NCI-H2196 (cell line): Measurements from ENCODE around the gene FAAH2.
"Not testable (repeated sequence)": the region's sequence is repeated elsewhere in the genome, so short reads cannot be mapped to it uniquely, and the experiment has no call there.

Experiments used
- DNase-seq: peaks from one replicate; lab custom pipeline; 2025; ENCODE audit not compliant: unreplicated experiment; lab: John Stamatoyannopoulos, UW

FAAH2 gene, protein sequence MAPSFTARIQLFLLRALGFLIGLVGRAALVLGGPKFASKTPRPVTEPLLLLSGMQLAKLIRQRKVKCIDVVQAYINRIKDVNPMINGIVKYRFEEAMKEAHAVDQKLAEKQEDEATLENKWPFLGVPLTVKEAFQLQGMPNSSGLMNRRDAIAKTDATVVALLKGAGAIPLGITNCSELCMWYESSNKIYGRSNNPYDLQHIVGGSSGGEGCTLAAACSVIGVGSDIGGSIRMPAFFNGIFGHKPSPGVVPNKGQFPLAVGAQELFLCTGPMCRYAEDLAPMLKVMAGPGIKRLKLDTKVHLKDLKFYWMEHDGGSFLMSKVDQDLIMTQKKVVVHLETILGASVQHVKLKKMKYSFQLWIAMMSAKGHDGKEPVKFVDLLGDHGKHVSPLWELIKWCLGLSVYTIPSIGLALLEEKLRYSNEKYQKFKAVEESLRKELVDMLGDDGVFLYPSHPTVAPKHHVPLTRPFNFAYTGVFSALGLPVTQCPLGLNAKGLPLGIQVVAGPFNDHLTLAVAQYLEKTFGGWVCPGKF

DNA sequence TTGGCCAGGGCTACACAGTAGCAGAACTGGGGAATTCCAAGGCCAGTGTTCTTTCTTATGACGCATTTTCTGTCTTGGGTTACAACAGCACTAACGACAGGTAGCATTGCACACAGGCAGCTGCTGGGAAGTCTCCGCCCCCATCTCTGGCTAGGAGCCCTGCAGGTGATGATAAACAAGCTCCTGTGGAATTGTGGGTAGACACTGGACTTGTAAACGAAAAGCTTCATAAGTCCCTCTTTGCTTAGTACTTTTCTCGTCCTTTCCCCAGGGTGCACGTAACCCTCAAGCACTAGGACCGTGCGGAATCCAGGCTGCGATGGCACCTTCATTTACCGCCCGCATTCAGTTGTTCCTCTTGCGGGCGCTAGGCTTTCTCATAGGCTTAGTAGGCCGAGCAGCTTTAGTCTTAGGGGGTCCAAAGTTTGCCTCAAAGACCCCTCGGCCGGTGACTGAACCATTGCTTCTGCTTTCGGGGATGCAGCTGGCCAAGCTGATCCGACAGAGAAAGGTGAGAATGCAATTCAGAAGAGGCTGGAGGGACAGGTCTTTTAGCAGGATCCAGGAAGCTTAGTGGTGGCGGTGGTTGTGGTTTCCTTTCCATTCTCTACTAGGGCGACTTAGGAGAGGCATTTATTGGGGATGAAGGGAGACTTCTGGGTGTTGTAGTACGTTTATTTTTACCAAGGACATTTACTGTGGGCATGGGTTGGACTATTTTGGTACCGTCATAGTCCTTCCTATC is at the start of gene FAAH2:
Gene FAAH2 (plus strand): TSS at position 200 of the 745 bp plus-strand sequence. CDS start 120 bp downstream, at position 320.
- peak; percentile 81 for DNase-seq

DNA sequence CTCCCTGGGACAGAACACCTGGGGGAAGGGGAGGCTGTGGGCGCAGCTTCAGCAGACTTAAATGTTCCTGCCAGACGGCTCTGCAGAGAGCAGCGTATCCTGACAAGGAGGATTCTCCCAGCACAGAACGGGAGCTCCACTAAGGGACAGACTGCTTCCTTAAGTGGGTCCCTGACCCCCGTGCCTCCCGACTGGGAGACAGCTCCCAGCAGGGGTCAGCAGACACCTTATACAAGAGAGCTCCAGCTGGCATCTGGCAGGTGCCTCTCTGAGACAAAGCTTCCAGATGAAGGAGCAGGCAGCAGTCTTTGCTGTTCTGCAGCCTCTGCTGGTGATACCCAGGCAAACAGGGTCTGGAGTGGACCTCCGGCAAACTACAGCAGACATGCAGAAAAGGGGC is 44.5 kb upstream of the FAAH2 start:
- no peak for DNase-seq

DNA sequence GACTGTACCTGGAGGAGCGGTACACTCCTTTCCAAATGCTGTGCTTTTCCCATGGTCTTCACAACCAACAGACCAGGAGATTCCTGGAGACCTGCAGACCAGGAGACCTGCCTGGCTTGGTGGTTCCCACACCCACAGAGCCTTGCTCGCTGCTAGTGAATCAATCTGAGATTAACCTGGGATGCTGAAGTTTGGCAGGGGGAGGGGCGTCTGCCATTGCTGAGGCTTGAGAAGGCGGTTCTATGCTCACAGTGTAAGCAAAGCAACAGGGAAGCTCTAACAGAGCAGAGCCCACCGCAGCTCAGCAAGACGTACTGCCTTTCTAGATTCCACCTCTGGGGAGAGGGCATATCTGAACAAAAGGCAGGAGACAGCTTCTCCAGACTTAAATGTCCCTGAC is 34.5 kb upstream of the FAAH2 start:
- no peak for DNase-seq

DNA sequence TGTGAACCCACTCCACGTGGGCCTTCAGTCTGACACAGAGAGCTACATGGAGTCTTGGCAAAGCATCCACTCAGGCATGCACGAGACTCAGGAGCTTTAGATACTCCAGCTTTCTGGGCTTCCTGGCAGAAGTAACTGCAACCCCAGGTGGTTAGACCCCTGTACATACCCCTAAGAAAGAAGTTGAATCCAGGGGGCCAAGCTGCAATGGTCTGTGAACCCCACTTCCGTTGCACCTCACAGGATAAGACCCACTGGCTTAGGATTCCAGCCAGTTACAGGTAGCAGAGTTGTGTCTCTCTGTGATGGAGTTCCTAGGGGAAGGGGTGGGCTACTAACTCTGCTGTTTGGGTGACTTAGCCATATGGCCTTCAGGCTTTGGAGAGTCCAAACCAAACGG is 21.4 kb upstream of the FAAH2 start:
- DNase-seq: no peak

DNA sequence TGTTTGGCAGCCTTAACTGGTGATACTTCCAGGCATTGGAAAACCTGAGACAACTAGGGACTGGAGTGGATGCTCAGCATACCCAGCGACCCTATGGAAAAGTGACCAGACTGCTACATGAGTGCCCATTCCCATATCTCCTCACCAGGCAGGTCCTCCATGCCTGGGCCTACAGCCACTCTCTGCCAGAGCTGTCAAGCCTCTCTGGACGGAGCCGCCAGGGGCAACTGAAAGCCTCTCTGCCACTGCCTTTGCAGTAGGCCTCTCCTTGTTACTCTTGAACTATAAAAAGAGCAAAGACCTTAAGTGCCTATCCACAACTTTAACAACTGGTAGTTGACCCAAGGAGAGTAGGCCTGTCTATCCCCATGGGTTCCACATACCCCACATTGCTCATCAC is 20.2 kb upstream of the FAAH2 start:
- DNase-seq: no peak

DNA sequence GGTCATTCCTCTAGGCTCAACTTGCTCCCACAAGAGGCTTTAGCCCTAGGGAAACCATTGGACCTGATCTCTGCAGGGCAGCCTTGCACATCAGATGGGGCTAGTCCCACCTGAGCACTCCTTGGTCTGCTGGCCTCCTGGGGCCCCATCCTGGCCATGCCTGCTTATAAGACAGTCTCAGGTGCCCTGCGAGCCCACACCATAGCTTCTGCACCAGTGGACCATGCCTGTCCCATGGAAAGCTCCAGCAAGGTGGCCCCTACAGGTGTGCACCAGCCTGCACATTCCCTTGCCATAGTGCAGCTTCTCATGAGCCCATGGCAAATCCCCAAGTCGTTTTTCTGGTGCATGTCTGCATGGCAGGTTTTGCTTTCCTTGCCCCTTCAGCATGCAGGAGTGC is 19.6 kb upstream of the FAAH2 start:
- no peak for DNase-seq

DNA sequence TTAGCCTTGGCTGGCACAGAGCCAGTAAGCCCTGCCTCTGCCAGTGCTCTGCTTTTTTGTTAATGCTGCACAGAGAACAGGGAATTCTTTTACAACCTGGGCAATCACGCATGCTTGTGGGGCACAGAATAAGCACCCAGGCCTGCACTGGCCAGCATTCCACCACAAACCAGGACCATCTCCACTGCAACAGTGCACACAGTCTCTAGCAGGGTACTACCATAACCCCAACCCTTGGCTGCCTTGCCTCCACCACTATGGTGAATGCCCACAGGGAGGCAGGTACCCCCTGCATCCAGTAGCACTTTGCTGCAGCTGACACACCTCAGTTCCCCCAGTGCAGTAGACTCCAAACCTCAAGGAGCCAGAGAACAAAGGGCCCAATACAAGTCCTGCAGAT is 19.2 kb upstream of the FAAH2 start:
- no peak for DNase-seq

DNA sequence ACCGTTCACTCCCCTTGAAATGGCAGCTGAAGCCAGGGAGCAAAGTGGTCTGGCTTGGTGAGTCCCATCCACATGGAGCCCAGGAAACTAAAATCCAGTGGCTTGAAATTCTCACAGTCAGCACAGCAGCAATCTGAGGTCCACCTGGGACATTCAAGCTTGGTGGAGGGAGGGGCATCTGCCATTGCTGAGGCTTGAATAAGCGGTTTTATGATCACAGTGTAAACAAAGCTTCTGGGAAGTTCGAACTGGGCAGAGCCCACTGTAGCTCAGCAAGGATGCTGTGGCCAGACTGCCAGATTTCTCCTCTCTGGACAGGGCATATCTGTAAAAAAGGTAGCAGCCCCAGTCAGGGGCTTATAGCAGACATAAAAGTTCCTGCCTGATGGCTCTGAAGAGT is 15.5 kb upstream of the FAAH2 start:
- DNase-seq: no peak

DNA sequence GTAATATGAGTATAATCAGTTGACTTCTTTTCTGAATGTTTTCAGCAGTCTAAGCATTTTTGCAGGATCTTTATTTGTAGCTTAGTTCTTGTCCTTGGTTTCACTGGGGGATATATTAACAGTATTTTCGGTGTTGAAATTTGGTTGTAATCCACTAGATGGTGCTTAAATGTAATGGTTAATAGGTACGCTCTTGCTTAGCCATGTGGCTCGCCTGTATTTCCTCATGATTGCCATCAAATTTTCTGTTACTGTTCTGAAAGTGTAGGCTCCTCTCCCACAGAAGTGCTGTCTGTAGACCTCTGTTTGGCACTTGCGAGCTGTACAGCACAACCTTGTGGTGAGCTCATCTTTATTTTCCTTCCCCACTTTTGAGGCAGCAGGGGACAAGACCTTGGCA is 3.9 kb upstream of the FAAH2 start:
- no peak for DNase-seq

DNA sequence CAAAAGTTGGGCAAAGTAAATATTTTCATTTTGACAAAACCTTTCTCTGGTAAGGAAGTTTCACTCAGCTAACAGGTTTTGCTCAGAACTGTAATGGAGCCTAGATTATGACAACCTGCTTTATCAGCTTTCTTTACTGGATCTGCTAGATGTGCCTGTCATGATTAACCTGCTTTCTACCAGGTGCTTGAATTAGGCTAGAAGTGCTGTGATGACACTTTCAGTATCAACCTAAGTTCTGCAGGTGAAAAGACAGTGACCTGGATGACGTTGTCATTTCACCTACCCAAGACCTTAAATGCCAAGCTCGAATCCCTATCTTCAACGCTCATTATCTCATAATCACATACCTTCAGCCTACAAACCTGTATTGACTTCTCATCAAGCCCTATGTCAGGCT is 1.5 kb upstream of the FAAH2 start:
- DNase-seq: no peak

DNA sequence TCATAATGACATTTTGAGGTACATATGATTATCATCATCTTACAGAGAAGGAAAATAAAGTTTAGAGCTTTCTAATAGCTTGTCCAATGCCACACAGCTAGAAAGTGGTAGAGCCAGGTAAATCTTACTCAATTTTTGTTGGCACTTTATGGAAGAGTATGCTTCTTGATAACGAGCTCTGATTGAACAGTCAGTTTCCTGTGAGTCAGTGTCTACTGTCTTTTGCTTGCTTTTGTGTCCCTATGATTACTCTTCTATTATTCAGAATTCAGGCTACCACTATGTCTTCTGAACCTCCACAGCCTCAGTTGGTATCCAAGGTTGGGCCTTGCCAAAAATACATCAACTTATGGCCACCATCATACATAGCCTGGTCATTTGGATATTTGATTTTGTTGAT is 2.6 kb downstream of the FAAH2 start:
- no peak for DNase-seq

DNA sequence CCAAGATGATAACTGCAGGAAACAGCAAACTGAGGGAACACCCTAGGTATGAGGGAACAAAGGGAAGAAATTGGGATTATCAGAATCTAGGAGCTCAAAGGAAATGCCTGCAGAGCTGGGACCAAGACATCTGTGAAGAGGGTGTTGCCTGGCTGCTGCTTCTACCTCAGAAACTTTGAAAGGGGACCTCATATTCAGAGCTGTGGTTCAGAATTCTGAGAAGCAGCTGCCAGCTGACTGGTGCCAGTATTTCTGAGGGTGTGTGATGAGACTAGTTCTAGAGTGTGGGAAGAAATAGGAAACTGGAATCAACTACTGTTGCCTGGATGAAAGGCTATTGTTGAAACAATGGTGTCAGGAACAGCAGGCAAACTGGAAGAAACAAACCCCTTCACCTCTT is 8.5 kb downstream of the FAAH2 start:
- DNase-seq: no peak

DNA sequence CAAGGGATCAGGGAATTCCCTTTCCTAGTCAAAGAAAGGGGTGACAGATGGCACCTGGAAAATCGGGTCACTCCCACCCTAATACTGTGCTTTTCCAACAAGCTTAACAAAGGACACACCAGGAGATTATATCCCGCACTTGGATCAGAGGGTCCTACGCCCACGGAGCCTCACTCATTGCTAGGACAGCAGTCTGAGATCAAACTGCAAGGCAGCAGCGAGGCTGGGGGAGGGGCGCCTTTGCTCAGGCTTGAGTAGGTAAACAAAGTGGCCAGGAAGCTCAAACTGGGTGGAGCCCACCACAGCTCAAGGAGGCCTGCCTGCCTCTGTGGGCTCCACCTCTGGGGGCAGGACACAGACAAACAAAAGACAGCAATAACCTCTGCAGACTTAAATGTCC is 9.2 kb downstream of the FAAH2 start:
- not testable (repeated sequence) for DNase-seq

DNA sequence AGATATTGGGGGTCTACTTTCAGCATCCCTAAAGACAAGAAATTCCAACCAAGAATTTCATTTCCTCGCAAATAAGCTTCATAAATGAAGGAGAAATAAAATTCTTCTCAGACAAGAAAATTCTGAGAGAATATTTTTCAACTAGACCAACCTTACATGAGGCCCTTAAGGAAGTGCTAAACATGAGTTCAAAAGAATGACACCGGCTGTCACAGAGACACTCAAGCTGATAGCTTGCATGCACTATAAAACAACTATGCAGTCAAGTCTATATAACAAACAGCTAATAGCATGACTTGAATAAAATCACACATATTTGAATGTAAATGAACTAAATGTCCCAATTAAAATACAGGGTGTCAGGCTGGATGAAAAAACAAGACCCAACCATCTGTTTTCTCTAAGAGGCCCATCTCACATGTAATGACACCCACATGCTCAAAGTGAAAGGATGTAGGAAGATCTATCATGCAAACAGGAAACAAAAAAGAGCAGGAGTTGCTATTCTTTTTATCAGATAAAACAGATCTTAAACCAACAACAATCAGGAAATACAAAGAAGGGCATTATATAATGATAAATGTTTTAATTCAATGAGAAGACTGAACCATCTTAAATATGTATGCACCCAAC is 27.2 kb downstream of the FAAH2 start:
- no peak for DNase-seq

DNA sequence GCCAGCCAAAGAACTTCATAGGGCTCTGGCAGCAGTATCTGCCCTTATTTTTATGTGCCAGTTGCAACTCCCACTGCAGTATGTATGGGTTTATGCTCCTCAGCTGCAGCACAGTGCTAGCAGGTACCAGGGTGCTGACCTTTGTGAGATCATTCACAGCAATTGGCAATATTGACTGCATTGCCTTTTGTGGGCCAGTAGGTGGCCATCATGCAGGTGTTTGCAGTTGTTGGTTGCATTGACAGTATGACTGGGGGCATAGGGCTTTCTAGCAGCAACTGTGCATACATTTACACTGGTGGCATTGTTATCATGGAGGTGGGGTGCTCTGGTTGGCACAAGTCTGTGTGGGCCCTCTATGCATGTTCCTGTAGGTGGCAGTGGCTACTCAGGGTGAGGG is 42.5 kb downstream of the FAAH2 start:
- DNase-seq: no peak

DNA sequence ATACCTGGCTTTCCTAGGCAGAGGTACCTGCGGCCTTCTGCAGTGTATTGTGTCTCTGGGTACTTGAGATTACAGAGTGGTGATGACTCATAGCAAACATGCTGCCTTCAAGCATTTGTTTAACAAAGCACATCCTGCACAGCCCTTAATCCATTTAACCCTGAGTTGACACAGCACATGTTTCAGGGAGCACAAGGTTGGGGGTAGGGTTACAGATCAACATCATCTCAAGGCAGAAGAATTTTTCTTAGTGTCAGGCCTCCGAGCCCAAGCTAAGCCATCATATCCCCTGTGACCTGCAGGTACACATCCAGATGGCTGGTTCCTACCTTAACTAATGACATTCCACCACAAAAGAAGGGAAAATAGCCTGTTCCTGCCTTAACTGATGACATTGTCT is 49.3 kb downstream of the FAAH2 start:
- DNase-seq: peak; percentile 34

DNA sequence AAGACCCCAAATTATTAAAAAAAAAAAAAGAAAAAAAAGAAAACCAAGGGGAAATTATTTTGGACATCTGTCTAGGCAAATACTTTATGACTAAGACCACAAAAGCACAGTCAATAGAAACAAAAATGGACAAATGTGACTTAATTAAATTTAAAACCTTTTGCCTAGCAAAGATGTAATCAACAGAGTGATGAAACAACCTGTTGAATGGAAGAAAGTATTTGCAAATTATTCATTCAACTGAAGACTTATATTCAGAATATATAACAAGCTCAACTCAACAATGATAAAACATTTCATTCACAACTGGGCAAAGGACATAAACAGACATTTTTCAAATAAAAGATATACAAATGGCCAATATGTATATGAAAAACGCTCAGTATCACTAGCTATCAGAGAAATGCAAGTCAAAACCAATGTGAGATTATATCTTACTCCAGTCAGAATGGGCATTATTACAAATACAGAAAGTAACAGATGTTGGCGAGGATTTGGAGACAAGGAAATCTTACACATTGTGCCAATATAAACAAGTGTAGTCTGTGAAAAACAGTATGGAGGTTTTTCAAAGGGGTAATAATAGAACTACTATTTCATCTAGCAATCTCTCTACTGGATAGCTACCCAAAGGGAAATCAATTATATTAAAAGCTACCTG is 67.1 kb downstream of the FAAH2 start:
- no peak for DNase-seq

DNA sequence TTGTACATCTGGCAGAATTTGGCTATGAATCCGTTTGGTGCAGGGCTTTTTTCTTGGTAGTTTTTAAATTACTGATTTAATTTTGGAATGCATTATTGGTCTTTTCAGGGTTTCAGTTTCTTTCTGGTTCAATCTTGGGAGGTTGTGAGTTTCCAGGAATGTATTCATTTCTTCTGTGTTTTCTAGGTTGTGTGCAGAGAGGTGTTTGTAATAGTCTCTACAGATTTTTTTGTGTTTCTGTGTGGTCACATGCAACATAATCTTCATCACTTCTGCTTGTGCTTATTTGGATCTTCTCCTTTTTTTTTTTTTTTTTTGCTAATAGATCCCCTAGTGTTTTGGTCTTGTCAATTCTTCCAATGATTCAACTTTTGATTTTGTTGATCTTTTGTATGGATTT is 77.6 kb downstream of the FAAH2 start:
- DNase-seq: no peak

DNA sequence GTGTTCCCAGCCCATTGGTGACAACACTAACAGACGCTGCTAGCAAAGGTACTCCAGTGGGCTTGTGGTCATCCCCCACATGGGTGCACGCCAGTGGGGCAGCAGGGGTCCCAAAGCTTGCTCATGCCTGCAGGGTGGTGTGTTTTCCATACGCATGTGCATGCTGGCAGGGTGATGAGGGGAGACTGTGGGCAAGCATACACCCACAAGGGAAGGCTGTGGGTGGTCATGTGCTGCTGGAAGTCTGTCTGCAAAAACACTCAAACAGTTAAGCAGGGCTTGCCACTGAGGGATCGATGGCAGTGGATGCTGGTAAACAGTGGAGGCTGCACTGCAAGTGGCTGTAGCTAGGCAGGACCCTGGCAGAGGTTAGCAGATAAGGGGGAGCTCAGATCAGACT is 79.9 kb downstream of the FAAH2 start:
- DNase-seq: no peak

DNA sequence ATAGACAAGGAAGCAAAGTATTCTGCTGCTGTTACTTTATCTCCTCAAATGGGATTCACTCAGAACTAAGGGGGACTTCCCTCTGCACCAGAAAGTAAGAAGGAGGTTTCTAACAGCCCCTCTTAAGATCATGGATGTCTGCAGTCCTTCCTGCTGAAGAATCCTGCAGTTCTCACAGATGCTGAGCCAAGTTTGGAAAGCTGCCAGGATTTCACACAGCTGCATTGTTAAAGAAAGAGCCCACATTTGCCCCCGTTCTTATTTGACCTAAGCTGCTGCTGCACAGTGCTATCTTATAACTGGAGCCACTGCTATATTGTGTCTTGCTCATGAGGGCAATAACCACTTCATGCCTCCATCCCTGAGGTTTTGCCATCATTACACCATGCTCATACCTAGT is 81.1 kb downstream of the FAAH2 start:
- peak; percentile 7 for DNase-seq

DNA sequence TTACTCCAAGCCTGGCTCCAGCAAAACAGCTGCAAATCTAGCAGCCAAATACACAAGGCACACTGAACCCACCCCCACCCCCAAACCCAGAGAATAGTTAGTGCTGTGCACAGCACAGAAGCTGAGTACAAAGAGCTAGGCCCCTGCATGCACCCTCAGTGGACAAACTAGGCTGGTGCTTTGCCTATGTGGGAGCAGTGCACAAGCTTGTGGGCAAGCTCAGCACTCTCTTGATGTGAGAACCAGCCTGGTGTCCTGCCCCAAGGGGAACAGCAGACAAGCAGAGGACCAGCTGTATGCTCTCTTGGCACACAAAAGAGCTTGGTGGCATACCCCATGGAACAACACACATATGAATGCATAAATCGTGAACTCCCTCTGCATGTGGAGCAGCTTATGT is 81.7 kb downstream of the FAAH2 start:
- no peak for DNase-seq
